HG03342 (cell line): Measurements from ENCODE around the gene NCOA6.
A peak's percentile ranks its signal among the peaks of the same experiment; 100 is the strongest.
"Not testable (repeated sequence)": the region's sequence is repeated elsewhere in the genome, so short reads cannot be mapped to it uniquely, and the experiment has no call there.

ENCODE experiments used
- ATAC-seq: cut with Tn5 transposase; IDR thresholded peaks from one replicate; pipeline ENCODE4 v1.9.1; 2021; ENCODE audit warnings: mild to moderate bottlenecking, moderate library complexity; ENCODE audit not compliant: unreplicated experiment

The NCOA6 gene

GRCh38 chr20:34729416-34729815 is 96.0 kb downstream of the NCOA6 start:
- ATAC-seq: no peak

DNA sequence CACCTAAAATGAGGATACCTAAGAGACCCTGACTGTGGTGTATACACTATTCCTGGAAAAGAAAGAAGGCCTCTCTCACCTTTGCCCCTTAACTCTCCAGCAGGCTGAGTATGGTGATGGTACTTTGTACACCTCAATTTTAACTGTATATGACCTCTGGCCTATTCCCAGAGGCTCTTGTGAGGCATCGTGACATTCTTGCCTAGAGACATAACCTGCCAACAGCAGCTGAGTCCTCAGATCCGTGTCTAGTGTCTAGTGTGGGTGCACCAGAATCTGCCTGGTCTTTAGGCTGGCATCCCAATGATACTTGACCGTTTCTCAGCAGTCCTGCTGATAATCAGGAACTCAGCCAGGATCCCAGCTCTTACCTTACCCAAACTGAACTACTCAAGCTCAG is 101.3 kb downstream of the NCOA6 start:
- ATAC-seq: no peak

DNA sequence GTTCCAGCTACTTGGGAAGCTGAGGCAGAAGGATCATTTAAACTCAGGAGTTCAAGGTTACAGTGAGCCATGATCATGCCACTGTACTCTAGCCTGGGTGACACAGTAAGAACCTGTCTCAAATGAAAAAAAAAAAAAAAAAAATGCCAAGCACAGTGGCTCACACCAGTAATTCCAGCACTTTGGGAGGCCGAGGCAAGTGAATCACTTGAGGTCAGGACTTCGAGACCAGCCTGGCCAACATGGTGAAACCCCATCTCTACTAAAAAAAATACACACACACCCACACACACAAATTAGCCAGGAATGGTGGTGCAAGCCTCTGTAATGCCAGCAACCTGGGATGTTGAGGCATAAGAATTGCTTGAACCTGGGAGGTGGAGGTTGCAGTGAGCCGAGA is 102.9 kb downstream of the NCOA6 start:
- not testable (repeated sequence) for ATAC-seq

DNA sequence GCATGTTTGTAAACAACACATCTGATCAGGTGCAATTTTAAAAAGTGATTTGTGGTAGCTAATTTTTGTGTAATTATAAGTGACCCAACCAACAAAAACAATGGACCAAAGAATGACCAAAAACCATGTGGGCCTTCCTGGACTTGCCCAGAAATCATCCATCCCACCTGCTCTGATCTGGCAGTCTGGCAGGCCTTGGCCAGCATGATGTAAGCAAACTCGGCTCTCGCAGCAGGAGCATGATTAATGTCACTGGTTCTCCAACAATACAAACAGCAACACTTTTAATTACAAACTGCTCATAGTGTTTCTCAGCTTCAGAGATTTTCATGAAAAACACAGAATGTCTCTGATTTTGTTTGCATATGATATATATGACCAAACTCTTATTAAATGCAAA is 105.2 kb downstream of the NCOA6 start:
- no peak for ATAC-seq

- ATAC-seq: peak; percentile 78
Observed at GRCh38 chr20:34719242-34720017, 106.0 kb downstream of the NCOA6 start.

GRCh38 chr20:34717230-34718095 is 108.0 kb downstream of the NCOA6 start:
- ATAC-seq: no peak

DNA sequence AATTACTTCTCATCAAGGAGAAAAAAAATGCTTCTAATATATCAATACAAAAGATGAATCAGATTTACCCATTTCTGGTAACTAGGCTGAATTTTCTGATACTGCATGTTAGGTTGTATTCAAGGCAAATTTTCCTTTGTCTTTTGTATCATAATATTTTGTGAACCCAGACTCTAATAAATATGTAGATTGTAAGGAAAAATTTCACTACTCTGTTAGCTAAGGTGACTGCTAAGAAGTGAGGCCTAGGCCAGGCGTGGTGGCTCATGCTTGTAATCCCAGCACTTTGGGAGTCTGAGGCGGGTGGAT is 108.6 kb downstream of the NCOA6 start:
- ATAC-seq: no peak

GRCh38 chr20:34715384-34715783 is 110.1 kb downstream of the NCOA6 start:
- no peak for ATAC-seq

DNA sequence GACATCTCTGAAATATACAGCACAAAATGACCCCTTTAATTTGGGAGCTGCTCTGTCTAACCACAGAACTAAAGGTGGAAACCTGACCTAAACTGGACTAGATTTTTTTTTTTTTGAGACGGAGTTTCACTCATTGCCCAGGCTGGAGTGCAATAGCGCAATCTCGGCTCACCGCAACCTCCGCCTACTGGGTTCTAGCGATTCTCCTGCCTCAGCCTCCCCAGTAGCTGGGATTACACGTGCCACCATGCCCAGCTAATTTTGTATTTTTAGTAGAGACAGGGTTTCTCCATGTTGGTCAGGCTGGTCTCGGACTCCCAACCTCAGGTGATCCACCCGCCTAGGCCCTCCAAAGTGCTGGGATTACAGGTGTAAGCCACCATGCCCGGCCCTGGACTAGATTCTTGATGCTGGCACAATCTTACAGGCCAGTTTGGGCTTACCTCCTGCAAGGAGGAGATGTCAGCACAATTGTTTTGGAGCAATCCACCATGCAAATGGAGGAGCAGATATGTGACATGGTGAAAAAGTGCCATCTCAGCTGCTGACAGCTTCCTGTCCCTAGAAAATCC is 111.4 kb downstream of the NCOA6 start:
- ATAC-seq: not testable (repeated sequence)

DNA sequence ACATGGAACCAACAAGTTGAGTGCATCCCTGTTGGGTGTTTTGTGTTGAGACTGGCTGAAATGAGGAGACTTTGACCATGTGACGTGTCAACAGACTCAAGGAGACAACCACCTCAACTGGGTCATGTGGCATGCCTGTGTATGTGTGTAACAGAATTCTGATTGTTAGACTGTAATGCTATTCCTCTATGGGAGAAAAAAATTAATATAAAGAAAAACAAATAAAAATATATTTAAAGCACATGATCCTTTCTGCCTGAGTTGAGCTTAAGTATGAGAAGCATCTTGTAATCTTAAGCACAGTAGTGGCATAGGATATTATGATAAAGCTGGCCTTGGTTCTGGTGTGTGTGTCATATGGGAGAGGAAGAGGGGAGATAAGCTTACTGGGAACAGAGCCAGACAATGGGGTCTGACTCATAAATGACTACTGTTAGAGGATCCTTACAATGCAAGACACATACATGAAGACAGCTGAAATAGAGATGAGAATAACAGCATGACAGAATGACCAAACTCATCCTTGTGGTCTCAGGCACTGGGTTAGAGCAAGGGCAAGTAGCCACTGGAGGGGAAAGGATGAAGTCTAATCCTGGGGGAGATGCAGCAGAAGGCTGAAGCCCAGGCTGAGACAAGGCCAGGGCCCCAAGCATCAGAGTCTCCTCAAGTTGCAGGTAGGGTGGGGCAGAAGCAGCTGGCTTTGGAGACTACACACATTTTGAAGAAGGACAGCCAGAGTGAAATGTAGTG is 112.1 kb downstream of the NCOA6 start:
- no peak for ATAC-seq

DNA sequence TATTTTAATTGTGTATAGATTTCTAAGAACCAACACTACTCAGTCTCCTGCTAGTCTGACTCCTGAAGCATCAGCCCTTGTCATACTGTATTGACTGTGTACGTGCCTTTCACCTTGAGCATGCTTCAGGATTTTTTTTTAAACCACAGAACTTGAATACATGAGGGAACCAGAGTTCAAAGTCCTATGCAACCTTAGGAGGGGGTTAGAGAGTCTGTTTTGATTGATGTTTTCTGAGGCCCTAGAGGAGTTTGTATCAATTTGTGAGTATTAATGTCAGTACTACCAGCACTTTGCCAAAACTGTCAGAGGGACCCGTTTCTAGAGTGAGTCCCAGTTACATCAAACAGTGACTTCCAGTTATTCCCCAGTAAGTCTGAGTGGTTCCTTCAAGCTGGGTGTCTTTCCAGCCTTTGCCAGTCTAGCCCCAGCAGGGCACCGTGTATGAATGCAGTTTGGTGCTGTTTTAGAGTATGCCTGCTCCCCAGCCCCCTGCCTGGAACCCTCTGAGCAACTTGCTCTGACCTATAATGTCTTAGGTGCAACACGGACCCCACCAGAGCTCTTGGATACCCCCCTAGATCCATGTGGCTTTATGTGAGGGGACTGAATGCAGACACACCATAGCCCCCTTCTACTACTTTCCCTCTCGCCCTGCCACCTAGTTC is 112.8 kb downstream of the NCOA6 start:
- ATAC-seq: no peak

DNA sequence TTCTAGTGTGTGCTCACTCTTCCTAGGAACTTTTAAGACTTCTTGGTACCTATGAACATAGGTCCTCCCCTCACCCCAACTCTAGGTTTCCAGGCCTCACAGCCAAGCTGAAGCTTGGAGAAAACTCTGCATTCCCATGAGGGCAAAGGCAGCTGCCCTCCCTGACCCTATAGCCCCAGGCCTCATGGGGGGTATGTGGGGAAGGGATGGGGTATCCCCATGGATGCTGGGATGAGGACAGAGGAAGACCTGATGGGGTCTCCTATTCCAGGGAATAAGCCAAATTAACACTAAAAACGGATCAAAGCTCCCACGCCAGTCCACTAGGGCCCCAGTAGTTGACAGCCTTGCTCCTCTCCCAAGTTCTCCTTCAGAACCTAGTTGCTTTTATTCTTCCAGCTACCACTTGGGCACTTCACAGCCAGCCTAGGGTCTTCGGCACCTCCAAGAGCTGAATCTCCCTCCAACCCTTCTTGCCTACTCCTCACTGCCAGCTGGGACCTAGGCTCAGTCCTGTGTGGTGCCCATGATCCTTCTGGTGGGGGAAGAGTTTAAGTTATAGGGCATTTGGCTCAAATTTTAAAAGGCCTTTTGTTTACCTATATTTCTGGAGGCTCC is 113.5 kb downstream of the NCOA6 start:
- no peak for ATAC-seq

- ATAC-seq: no peak
Observed at GRCh38 chr20:34710861-34711574, 114.4 kb downstream of the NCOA6 start.

DNA sequence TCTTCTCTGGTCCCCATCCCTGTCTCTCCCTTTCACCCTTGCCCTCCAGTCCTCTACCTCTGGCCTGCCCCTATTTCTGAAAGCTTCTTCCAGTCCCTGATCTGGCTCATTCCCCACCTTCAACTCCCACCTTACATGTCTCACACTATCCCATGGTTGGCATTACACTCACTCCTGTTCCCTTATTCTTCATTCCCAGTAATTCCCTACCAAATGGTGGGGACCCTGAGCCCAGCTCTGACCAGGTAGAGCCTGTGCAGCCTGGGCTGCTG is 114.9 kb downstream of the NCOA6 start:
- no peak for ATAC-seq

- ATAC-seq: peak; percentile 30
Observed at GRCh38 chr20:34709831-34710567, 115.5 kb downstream of the NCOA6 start.

- ATAC-seq: peak; percentile 47
Observed at GRCh38 chr20:34709044-34709830, 116.2 kb downstream of the NCOA6 start.

DNA sequence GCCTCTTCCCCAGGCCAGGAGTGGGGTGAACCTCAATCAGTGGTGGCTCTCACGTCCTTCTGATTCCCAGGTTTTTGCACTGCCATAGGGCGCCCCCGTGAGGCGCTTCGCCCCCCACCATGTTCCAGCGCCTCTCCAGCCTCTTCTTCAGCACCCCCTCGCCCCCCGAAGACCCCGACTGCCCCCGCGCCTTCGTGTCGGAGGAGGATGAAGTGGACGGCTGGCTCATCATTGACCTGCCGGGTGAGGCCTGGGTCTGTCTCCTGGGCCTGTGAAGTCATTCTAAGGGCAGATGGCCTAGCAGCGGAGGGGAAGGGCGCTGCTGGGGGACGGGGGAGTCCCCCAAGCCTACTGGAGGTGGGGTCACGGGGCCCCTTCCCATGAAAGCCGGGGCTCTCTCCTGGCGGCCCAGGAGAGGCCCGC is 116.8 kb downstream of the NCOA6 start:
- ATAC-seq: peak; percentile 1
